GM20000 (cell line): ENCODE data around the gene AHCYL1.

Source experiments
- DNase-seq: peaks from one replicate; pipeline ENCODE4 v3.0.0; 2012; ENCODE audit warnings: low spot score
- CTCF ChIP-seq: IDR thresholded peaks from 2 replicates; pipeline ENCODE4 v1.5.1; 2012; ENCODE audit warnings: mild to moderate bottlenecking, control low read depth; ENCODE audit errors: extremely low read depth, missing control alignments

Gene AHCYL1

GRCh38 chr1:110002695-110003094, 18.1 kb downstream of the AHCYL1 start:
- no peak for TF ChIP-seq CTCF
- no peak for DNase-seq

DNA sequence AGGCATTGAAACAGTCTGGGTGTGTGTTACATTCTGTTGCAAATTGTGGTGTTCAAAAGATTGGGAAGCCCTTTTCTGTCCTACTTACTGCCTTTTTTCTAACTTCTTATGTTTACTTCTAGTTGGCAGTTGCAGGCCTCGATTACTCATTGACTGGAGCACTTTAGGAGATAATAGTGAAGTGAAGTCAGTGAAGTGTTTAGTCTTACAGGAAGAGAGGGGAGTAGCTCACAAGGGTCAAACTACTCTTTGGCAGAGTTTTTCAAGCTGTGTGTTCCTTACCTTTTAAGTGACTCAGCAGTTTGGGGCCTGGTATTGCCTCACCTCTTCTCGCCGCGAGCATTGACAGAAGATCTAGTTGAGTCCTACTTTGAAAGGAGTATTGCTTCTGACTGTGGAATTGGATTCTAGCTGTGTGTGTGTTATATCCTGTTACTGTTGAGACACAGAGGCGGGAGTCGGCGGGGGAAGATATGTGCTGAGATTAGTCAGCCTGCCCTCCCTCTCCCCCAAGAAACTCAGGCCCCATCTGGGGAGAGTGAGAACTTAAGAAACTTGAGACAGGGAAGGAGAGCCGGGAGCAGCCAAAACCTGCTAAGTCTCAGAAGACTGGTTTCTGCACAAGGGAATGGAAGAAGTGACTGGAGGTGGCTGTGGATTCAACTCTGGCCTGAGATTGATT, 19.3 kb downstream of the AHCYL1 start:
- peak; percentile 53 for DNase-seq

GRCh38 chr1:110004583-110004982, 20.0 kb downstream of the AHCYL1 start:
- TF ChIP-seq CTCF, result no peak
- no peak for DNase-seq

More for the DNA sequence above, 19.3 kb downstream of the AHCYL1 start:
- no peak for TF ChIP-seq CTCF

DNA sequence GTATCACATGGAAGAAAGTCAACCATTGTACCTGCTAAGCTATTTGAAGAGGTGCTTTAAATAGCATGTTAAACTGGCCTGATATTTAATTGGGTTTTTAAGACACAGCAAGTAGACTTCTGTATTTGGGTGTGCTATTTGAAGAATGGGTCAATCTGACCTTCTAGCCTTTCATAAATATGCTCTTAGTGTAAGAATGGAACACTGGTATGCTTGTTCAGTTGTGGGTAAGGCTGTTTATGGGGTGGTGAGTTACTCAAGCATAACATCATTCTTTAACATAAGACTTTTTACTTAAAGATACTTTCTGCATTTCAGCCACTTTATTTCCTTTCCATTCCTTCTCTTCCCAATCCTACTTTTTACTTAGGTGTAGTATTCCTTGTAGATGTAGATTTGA, 21.4 kb downstream of the AHCYL1 start:
- no peak for DNase-seq
- TF ChIP-seq CTCF, result no peak

DNA sequence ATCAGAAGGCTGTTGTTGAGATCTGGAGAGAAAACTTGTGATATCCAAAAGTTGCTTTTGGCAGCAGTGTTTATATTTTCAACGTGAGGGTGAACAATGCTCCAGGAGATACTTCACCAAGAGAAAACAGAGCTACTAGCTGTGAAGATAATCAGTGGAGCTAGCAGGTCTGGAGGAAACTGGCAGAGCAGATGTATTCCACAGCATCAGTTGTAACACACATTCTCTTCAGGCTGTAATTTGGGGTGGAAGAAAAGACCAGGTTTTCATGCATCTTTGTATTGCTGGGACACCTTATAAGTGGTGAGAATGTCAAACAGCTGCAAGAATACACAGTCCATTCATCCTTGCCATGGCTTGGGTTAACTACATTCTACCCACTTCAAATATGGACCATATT, 22.0 kb downstream of the AHCYL1 start:
- DNase-seq, result no peak
- no peak for TF ChIP-seq CTCF

GRCh38 chr1:110007046-110007830, 22.7 kb downstream of the AHCYL1 start:
- no peak for DNase-seq
- TF ChIP-seq CTCF, result no peak

GRCh38 chr1:110008971-110009565, 24.5 kb downstream of the AHCYL1 start:
- DNase-seq, result no peak
- no peak for TF ChIP-seq CTCF
